GM12892 (cell line): ENCODE results near the gene SMARCC2.

Experiments
- POLR2A ChIP-seq: IDR thresholded peaks from 2 replicates; pipeline ENCODE4 v1.6.1; 2011; ENCODE audit warnings: low read depth, low read length, control low read depth
- TAF1 ChIP-seq: IDR thresholded peaks from 2 replicates; pipeline ENCODE4 v1.6.1; 2011; ENCODE audit warnings: low read depth, mild to moderate bottlenecking, control low read depth, low read length, borderline replicate concordance

GRCh38 chr12:56150563-56150962, 38.7 kb downstream of the SMARCC2 start:
- TF ChIP-seq POLR2A (no peak), TAF1 (no peak)
